Thyroid gland (tissue), 4 donors: ENCODE data around the gene IGFBPL1.

Source experiments
- POLR2A ChIP-seq, 2 donors: fragments of 450-650 bp; IDR thresholded peaks; one replicate each; pipeline ENCODE4 v1.6.1; 2017; ENCODE audit warnings: antibody characterized with exemption in 2 of 2, mild to moderate bottlenecking in 2 of 2, moderate library complexity in 1 of 2
- TF ChIP-seq, protein P1 (sequence below), 6 experiments: fragments of 200-600 bp in 3 of 6; fragments of 450-650 bp in 3 of 6; sonication (generic) in 3 of 6; IDR thresholded peaks; one replicate each; pipeline ENCODE4 v1.5.1; 2016 to 2019; ENCODE audit warnings: antibody characterized with exemption in 6 of 6, mild to moderate bottlenecking in 2 of 6, inconsistent platforms in 1 of 6, moderate library complexity in 1 of 6

DNA sequence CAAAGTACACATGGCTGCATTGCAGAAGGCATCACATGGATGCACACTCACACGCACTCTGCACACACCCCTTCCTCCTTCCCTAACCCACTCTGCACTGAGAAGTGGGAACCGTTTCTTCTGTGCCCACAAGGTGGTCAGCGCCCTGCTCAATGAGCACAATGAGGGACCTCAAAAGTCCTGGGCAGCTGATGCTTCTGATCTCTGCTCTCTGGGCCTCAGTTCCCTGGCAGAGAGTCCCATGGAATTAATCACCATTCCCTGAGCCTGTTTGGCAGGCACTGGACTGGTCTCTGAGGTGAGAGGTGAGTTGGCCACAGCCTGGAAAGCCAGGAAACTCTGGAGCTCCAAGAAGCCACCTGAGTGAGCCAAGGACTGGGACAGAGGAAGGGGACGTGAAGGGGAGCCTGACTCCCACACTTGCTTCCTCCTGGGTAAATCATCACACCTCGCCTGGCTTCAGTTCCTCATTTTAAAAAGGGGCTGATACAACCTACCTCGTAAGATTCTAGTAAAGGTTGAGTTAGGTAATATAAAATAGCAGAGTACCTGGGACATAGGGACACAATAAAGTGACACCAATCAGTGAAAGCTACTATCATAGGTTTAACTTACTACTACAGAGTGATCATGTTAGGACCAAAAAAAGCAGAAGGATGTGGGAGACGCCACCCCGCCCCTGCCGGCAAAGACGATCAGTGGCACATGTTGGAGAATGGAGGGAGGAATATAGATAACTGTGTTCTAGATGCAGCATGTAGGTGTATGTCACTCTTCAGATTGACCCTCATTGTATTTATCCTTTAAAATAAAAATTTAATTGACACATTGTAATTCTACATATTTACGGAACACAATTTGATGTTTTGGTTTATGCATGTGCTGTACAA, 21.1 kb upstream of the IGFBPL1 start:
- TF ChIP-seq, protein P1, sequence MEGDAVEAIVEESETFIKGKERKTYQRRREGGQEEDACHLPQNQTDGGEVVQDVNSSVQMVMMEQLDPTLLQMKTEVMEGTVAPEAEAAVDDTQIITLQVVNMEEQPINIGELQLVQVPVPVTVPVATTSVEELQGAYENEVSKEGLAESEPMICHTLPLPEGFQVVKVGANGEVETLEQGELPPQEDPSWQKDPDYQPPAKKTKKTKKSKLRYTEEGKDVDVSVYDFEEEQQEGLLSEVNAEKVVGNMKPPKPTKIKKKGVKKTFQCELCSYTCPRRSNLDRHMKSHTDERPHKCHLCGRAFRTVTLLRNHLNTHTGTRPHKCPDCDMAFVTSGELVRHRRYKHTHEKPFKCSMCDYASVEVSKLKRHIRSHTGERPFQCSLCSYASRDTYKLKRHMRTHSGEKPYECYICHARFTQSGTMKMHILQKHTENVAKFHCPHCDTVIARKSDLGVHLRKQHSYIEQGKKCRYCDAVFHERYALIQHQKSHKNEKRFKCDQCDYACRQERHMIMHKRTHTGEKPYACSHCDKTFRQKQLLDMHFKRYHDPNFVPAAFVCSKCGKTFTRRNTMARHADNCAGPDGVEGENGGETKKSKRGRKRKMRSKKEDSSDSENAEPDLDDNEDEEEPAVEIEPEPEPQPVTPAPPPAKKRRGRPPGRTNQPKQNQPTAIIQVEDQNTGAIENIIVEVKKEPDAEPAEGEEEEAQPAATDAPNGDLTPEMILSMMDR (IDR thresholded peaks at IDR 0.05) = no peak
- no peak for TF ChIP-seq POLR2A (IDR thresholded peaks at IDR 0.05)
